ENCODE data around the gene THBS3. TPM values are rescaled to one million over a fixed set of nuclear protein-coding genes. Genes with fewer than 3 reads are reported as not detected.

The THBS3 gene
- total and polyA plus RNA-seq, 9 of the 15 experiments (the other 6 are each of a cell fraction or from before 2014, with no cell fraction given): 0.59 to 8.3 (median 3.2) TPM

DNA sequence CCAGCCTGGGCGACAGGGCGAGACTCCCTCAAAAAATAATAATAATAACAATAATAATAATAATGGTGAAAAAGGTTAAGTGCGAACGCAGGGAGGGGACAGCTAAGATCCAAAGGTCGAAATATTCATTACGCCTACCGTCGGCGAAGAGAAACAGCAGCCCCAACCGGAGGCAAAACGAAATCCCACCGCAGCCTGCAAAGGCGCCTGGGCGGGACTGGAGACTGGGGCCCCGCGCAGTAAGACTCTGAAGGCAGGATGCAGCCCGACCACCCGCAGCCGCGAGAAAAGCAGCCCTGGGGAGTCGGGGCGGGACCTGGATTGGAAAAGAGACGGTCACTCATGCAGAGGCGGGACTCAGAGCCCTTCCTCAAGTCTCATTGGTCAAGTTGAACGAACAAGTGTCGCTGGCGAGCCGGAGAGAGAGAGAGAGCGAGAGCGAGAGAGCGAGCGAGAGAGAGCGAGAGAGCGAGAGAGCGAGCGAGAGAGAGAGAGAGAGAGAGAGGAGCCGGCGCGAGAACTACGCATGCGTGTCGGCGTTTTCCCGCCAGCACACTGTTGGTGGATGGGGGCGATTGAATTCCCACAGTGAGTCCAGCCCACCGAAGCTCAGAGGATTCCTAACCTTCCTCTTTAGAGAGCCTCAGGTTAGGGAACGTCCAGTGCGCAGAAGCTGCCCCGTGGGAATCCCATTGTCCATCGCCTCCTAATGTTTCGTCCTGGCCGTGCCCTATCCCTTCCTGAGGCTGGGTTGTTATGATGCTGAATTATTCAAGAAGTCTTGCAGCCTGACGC is 36.9 kb upstream of the THBS3 start (continued):
- TF ChIP-seq ETS1 (conservative IDR thresholded peaks at IDR 0.05; ENCODE audit: control insufficient read depth, low read depth, low read length) (peak; percentile 78; the same call in 1 of the 2 replicates), COPS2 (conservative IDR thresholded peaks at IDR 0.05) (no peak), PML (IDR thresholded peaks at IDR 0.05; ENCODE audit: low read length) (peak; percentile 83), NR1H2 (CRISPR knock-in tag; IDR thresholded peaks at IDR 0.05) (peak; percentile 92; the same call in 1 of the 2 replicates), PRMT5 (CRISPR knock-in tag; IDR thresholded peaks at IDR 0.05) (0 out of 2 replicates have a peak, but pooled peaks have one; percentile 56), BCOR (IDR thresholded peaks at IDR 0.05) (peak; percentile 98), XRCC4 (IDR thresholded peaks at IDR 0.05; ENCODE audit: extremely low read depth, insufficient read depth, insufficient read length) (no peak), SMAD4 (CRISPR knock-in tag; conservative IDR thresholded peaks at IDR 0.05) (peak; percentile 99), ZBTB43 (CRISPR knock-in tag; IDR thresholded peaks at IDR 0.05) (peak; percentile 68; the same call in 1 of the 2 replicates), SMARCA5 (IDR thresholded peaks at IDR 0.05) (no peak), IRF2 (CRISPR knock-in tag; IDR thresholded peaks at IDR 0.05) (no peak), ZNF561 (CRISPR knock-in tag; conservative IDR thresholded peaks at IDR 0.05) (no peak), KDM1A (IDR thresholded peaks at IDR 0.05) (peak; percentile 86 to 91), HDAC6 (IDR thresholded peaks at IDR 0.05; ENCODE audit: low read depth, low read length) (no peak)
- TF ChIP-seq, protein P1, sequence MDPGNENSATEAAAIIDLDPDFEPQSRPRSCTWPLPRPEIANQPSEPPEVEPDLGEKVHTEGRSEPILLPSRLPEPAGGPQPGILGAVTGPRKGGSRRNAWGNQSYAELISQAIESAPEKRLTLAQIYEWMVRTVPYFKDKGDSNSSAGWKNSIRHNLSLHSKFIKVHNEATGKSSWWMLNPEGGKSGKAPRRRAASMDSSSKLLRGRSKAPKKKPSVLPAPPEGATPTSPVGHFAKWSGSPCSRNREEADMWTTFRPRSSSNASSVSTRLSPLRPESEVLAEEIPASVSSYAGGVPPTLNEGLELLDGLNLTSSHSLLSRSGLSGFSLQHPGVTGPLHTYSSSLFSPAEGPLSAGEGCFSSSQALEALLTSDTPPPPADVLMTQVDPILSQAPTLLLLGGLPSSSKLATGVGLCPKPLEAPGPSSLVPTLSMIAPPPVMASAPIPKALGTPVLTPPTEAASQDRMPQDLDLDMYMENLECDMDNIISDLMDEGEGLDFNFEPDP (CRISPR knock-in tag; IDR thresholded peaks at IDR 0.05): no peak
- TF ChIP-seq, protein P2, sequence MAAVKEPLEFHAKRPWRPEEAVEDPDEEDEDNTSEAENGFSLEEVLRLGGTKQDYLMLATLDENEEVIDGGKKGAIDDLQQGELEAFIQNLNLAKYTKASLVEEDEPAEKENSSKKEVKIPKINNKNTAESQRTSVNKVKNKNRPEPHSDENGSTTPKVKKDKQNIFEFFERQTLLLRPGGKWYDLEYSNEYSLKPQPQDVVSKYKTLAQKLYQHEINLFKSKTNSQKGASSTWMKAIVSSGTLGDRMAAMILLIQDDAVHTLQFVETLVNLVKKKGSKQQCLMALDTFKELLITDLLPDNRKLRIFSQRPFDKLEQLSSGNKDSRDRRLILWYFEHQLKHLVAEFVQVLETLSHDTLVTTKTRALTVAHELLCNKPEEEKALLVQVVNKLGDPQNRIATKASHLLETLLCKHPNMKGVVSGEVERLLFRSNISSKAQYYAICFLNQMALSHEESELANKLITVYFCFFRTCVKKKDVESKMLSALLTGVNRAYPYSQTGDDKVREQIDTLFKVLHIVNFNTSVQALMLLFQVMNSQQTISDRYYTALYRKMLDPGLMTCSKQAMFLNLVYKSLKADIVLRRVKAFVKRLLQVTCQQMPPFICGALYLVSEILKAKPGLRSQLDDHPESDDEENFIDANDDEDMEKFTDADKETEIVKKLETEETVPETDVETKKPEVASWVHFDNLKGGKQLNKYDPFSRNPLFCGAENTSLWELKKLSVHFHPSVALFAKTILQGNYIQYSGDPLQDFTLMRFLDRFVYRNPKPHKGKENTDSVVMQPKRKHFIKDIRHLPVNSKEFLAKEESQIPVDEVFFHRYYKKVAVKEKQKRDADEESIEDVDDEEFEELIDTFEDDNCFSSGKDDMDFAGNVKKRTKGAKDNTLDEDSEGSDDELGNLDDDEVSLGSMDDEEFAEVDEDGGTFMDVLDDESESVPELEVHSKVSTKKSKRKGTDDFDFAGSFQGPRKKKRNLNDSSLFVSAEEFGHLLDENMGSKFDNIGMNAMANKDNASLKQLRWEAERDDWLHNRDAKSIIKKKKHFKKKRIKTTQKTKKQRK (IDR thresholded peaks at IDR 0.05; ENCODE audit: borderline replicate concordance, low read depth, low read length): no peak; the same call in 1 of the 2 replicates
- TF ChIP-seq, protein P3, sequence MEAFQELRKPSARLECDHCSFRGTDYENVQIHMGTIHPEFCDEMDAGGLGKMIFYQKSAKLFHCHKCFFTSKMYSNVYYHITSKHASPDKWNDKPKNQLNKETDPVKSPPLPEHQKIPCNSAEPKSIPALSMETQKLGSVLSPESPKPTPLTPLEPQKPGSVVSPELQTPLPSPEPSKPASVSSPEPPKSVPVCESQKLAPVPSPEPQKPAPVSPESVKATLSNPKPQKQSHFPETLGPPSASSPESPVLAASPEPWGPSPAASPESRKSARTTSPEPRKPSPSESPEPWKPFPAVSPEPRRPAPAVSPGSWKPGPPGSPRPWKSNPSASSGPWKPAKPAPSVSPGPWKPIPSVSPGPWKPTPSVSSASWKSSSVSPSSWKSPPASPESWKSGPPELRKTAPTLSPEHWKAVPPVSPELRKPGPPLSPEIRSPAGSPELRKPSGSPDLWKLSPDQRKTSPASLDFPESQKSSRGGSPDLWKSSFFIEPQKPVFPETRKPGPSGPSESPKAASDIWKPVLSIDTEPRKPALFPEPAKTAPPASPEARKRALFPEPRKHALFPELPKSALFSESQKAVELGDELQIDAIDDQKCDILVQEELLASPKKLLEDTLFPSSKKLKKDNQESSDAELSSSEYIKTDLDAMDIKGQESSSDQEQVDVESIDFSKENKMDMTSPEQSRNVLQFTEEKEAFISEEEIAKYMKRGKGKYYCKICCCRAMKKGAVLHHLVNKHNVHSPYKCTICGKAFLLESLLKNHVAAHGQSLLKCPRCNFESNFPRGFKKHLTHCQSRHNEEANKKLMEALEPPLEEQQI (IDR thresholded peaks at IDR 0.05): peak; percentile 98
